Measurements from ENCODE around the gene MYOM1.

DNA sequence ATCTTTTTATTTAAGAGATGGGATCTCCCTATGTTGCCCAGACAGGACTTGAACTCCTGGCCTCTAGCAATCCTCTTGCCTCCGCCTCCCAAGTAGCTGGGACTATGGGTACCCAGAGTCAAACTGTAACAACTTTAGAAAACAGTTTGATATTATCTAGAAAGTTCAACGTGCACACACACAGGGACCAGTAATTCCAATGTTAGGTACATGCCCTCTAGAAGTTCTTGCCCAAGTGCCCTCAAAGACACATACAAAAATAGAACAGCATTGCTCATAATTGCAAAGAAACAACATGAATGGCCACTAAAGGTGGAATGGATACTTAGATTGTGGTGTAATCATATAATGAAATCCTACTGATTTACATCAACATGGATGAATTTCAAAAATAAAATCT lies 194.2 kb downstream of the MYOM1 start:
- TF ChIP-seq, protein P1, sequence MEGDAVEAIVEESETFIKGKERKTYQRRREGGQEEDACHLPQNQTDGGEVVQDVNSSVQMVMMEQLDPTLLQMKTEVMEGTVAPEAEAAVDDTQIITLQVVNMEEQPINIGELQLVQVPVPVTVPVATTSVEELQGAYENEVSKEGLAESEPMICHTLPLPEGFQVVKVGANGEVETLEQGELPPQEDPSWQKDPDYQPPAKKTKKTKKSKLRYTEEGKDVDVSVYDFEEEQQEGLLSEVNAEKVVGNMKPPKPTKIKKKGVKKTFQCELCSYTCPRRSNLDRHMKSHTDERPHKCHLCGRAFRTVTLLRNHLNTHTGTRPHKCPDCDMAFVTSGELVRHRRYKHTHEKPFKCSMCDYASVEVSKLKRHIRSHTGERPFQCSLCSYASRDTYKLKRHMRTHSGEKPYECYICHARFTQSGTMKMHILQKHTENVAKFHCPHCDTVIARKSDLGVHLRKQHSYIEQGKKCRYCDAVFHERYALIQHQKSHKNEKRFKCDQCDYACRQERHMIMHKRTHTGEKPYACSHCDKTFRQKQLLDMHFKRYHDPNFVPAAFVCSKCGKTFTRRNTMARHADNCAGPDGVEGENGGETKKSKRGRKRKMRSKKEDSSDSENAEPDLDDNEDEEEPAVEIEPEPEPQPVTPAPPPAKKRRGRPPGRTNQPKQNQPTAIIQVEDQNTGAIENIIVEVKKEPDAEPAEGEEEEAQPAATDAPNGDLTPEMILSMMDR (conservative IDR thresholded peaks at IDR 0.05; ENCODE audit: low read depth, low read length): no peak
- no peak for TF ChIP-seq EZH2 (IDR thresholded peaks at IDR 0.05; ENCODE audit: borderline replicate concordance, low read depth, low read length, poor library complexity, severe bottlenecking)
